Type B pancreatic cell (in vitro differentiated cells): ENCODE measurements around the gene DCP2. TPM values are rescaled to one million over a fixed set of nuclear protein-coding genes. Genes with fewer than 3 reads are reported as not detected.
"Not testable (repeated sequence)": the region's sequence is repeated elsewhere in the genome, so short reads cannot be mapped to it uniquely, and the experiment has no call there.

Source experiments
- DNase-seq: peaks from one replicate; pipeline ENCODE4 v3.0.0; 2021; ENCODE audit warnings: mixed read lengths; ENCODE audit not compliant: unreplicated experiment; ENCODE audit errors: extremely low spot score
- H3K27ac Mint-ChIP-seq: 2 replicates; pipeline ENCODE4 v1.8.0; 2021; ENCODE audit warnings: mild to moderate bottlenecking, mixed read lengths
- H3K27me3 Mint-ChIP-seq: 2 replicates; pipeline ENCODE4 v1.8.0; 2021; ENCODE audit warnings: mixed read lengths
- H3K36me3 Mint-ChIP-seq: 2 replicates; pipeline ENCODE4 v1.8.0; 2021; ENCODE audit warnings: mixed read lengths
- H3K4me1 Mint-ChIP-seq: one replicate; pipeline ENCODE4 v1.8.0; 2021; ENCODE audit warnings: mixed read lengths; ENCODE audit not compliant: unreplicated experiment
- H3K4me3 Mint-ChIP-seq: 2 replicates; pipeline ENCODE4 v1.8.0; 2021; ENCODE audit warnings: mild to moderate bottlenecking, mixed read lengths
- H3K9me3 Mint-ChIP-seq: 2 replicates; pipeline ENCODE4 v1.8.0; 2021; ENCODE audit warnings: mixed read lengths
- total RNA-seq: library from RNA; stranded (reverse); gene quantifications from 2 replicates; pipeline ENCODE4 v1.2.1, GENCODE V29; 2021; ENCODE audit warnings: low replicate concordance
- TF ChIP-seq, protein P1 (sequence below): fragments of 200-600 bp; sonication (generic); conservative IDR thresholded peaks from 2 replicates; pipeline ENCODE4 v1.5.0; 2021; ENCODE audit warnings: antibody characterized with exemption, mild to moderate bottlenecking

DCP2 gene
- total RNA-seq, 1 donor from 2014 or later, result 90.3 TPM

DNA sequence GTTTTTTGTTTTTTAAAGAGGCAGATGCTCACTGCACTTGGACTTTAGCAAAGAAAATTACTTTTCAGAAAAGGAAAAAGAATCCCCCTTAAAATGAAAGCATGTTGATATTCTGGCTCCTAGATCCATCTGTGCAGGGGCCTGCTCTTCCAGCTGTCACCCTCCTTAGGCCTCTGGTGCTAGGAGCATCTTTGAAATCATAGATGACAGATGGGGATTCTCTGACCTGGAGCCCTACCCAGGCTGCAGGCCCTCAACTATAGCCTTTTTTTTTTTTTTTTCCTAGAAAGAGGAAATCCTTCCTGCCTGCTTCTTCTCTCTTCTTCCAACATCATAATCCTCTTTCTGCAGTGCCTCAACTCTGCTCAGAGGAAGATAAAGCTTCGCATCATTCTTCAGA is 16.3 kb upstream of the DCP2 start:
- Mint-ChIP-seq H3K27ac (no peak overlapping the region), H3K4me1 (peaks cover 21% of the 10 kb centered on the region), H3K27me3 (no peaks in the 10 kb centered on the region), H3K9me3 (no peaks in the 10 kb centered on the region), H3K36me3 (no peaks in the 10 kb centered on the region), H3K4me3 (no peak overlapping the region)
- TF ChIP-seq, protein P1, sequence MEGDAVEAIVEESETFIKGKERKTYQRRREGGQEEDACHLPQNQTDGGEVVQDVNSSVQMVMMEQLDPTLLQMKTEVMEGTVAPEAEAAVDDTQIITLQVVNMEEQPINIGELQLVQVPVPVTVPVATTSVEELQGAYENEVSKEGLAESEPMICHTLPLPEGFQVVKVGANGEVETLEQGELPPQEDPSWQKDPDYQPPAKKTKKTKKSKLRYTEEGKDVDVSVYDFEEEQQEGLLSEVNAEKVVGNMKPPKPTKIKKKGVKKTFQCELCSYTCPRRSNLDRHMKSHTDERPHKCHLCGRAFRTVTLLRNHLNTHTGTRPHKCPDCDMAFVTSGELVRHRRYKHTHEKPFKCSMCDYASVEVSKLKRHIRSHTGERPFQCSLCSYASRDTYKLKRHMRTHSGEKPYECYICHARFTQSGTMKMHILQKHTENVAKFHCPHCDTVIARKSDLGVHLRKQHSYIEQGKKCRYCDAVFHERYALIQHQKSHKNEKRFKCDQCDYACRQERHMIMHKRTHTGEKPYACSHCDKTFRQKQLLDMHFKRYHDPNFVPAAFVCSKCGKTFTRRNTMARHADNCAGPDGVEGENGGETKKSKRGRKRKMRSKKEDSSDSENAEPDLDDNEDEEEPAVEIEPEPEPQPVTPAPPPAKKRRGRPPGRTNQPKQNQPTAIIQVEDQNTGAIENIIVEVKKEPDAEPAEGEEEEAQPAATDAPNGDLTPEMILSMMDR, result no peak
- no peak for DNase-seq

DNA sequence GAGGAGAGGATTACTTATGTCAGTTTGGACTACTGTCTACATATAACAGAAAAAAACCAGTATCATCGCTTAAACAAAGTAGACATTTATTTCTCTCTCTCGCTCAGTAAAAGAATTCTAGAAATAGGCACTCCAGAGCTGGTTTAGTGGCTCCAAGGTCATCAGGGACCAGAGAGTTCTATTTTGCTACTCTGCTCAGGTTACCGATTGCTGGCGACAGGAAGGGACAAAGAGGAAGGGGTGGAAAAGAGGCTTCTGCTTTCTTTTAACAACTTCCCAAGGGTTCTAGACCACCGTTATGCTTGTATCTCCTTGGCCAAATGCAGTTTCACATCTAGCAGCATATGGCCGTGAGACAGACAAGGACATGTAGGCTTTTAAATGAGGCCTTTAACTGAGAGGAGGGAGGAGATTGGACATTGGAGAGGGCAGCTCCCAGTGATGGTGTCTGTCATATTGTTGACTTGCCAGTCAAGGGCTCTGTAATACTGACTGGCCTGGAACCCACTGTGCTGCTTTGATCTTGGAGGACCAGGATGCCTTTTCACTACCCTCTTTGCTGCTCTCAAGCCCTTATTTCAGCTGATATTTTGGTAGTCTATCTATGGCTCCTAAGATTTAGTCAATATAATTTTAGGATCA is 15.6 kb upstream of the DCP2 start:
- Mint-ChIP-seq H3K4me3 (no peak overlapping the region), H3K36me3 (no peaks in the 10 kb centered on the region), H3K27ac (no peak overlapping the region), H3K9me3 (no peaks in the 10 kb centered on the region), H3K4me1 (peaks cover 21% of the 10 kb centered on the region), H3K27me3 (no peaks in the 10 kb centered on the region)
- TF ChIP-seq, protein P1, result no peak
- DNase-seq, result no peak

DNA sequence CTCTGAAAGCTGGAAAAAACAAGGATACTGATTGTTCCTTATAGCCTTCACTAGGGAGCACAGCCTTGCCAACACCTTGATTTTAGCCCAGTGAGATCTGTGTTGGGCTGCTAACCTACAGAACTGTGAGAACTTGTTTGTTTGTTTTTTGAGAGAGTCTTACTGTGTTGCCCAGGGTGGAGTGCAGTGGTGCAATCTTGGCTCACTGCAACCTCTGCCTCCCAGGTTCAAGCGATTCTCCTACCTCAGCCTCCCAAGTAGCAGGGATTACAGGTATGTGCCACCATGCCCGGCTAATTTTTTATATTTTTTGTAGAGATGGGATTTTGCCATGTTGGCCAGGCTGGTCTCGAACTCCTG is 13.2 kb upstream of the DCP2 start:
- not testable (repeated sequence) for H3K36me3 Mint-ChIP-seq, H3K27me3 Mint-ChIP-seq, H3K9me3 Mint-ChIP-seq, H3K27ac Mint-ChIP-seq, H3K4me3 Mint-ChIP-seq, DNase-seq
- peaks cover 16% of the 10 kb centered on the region for H3K4me1 Mint-ChIP-seq

DNA sequence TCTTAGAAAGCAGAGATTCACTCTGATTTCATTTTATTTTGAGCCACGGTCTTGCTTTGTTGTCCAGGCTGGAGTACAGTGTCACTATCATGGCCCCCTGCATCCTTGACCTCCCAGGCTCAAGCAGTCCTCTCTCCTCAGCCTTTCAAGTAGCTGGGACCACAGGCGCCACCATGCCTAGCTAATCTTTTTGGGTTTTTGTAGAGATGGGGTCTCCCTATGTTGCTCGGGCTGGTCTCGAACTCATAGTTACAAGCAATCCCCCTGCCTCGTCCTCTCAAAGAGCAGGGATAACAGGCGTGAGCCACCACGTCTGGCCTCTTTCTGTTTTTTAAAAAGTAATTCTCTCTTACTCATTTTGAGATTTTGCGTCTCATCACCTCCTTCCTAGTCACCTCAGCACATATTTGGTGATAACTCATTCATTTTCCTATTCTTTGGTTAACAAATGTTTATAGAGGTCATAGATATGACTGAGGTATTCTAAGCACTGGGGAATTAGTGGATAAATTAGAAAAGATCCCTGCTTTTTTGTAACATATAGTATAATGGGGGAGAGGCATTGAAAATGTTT is 10.8 kb upstream of the DCP2 start:
- Mint-ChIP-seq H3K36me3 (no peaks in the 10 kb centered on the region), H3K27me3 (no peaks in the 10 kb centered on the region), H3K27ac (no peak overlapping the region), H3K4me1 (peaks cover 5% of the 10 kb centered on the region), H3K4me3 (no peak overlapping the region), H3K9me3 (no peaks in the 10 kb centered on the region)
- TF ChIP-seq, protein P1, result no peak
- DNase-seq, result no peak

DNA sequence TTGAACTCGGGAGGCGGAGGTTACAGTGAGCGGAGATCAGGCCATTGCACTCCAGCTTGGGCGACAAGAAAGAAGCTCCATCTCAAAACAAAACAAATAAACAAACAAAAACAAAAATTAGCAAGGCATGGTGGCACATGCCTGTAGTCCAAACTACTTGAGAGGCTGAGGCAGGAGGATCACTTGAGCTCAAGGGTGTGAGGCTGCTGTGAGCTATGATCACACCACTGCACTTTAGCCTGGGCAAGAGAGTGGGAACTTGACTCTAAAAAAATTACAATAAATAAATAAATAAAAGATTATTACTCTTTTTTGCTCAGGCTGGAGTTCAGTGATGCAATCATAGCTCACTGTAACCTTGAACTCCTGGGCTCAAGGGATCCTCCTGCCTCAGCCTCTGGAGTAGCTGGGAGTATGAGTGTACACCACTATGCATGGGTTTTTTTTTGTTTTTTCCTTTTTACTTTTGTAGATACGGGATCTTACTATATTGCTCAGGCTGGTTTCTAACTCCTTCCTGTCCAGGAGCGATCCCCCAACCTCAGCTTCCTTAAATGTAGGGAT is 9.0 kb upstream of the DCP2 start:
- Mint-ChIP-seq H3K27me3 (no peaks in the 10 kb centered on the region), H3K27ac (no peak overlapping the region), H3K4me3 (no peak overlapping the region), H3K36me3 (no peaks in the 10 kb centered on the region), H3K9me3 (no peaks in the 10 kb centered on the region), H3K4me1 (no peaks in the 10 kb centered on the region)
- no peak for DNase-seq
- TF ChIP-seq, protein P1, result no peak

DNA sequence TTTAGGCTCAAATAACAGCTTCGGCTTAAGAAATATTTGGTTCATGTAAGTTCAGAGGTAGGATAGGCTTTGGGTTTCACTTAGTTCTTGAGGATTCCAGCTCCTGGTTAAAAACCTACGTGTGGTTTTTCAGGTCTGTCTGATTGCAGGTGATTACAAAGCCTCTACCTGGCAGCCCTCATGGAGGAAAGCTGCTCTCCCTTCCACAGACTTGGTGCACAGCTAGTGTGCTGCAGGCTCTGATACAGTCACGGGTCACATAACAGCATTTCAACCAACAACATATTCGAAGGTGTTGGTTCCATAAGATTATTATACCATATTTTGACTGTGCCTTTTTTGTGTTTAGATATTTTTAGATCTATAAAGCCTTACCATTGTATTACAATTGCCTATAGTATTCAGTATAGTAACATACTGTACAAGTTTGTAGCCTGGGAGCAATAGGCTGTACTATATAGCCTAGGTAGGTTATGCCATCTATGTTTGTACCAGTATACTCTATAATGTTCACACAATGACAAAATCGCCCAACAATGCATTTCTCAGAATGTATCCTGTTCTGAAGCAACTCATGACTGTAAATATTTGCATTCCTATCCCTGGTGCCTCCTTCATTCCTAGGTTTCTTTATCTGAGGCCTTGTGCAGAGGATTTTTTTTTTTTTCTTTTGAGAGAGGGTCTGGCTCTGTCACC is 8.0 kb upstream of the DCP2 start:
- Mint-ChIP-seq H3K4me1 (no peaks in the 10 kb centered on the region), H3K4me3 (no peak overlapping the region)
- TF ChIP-seq, protein P1, result no peak

More for the DNA sequence above, 8.0 kb upstream of the DCP2 start:
- H3K36me3 Mint-ChIP-seq, result no peaks in the 10 kb centered on the region
- no peak overlapping the region for H3K27ac Mint-ChIP-seq
- H3K27me3 Mint-ChIP-seq, result no peaks in the 10 kb centered on the region
- H3K9me3 Mint-ChIP-seq, result no peaks in the 10 kb centered on the region
- no peak for DNase-seq
